Astrocyte of the cerebellum (primary cell): ENCODE measurements around the gene FLT1.

Experiments
- DNase-seq: peaks from one replicate; pipeline ENCODE4 v3.0.0-alpha.2; 2011; ENCODE audit warnings: low read depth
- H3K4me3 ChIP-seq: 2 replicates; pipeline ENCODE4 v1.5.1; 2011; ENCODE audit warnings: mild to moderate bottlenecking, low read depth, low read length, moderate library complexity
- in situ Hi-C: cut with HindIII; loops from 2 replicates; pipeline ENCODE4 v1.10.0; 2017; ENCODE audit warnings: low sequenced_read_pairs
- TF ChIP-seq, protein P1 (sequence below): IDR thresholded peaks from 2 replicates; pipeline ENCODE4 v1.5.1; 2012; ENCODE audit warnings: low read length, low read depth, moderate library complexity, mild to moderate bottlenecking; ENCODE audit errors: missing control alignments

Gene FLT1

DNA sequence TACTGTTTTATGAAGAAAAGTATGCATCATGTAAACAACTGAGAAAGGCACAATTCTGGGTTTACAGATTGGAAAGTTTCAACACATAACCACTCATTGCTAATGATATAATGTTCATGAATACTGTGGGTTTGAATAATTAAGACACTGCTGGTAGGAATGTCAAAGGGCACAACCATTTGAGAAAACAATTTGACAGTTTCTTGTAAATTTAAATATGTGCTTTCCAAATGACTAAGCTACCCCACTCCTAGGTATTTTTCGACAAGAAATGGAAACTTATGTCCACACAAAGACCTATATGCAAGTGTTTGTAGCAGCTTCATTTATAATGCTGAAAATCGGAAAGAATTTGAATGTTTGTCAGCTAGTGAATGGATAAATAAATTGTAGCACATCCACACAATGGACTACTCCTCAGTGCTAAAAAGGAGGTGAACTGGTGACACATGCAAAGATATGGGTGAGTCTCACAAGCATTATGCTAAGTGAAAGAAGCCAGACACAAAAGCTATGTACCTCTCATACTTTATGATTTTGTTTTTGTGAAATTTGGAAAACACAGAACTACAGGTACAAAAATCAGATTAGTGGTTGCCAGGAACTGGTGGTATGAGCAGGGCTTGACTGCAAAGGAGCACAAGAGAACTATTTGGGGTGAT is 44.8 kb upstream of the FLT1 start:
- in situ Hi-C loops: no loop called here
- DNase-seq: no peak
- H3K4me3 ChIP-seq: no peak overlapping the region
- TF ChIP-seq, protein P1, sequence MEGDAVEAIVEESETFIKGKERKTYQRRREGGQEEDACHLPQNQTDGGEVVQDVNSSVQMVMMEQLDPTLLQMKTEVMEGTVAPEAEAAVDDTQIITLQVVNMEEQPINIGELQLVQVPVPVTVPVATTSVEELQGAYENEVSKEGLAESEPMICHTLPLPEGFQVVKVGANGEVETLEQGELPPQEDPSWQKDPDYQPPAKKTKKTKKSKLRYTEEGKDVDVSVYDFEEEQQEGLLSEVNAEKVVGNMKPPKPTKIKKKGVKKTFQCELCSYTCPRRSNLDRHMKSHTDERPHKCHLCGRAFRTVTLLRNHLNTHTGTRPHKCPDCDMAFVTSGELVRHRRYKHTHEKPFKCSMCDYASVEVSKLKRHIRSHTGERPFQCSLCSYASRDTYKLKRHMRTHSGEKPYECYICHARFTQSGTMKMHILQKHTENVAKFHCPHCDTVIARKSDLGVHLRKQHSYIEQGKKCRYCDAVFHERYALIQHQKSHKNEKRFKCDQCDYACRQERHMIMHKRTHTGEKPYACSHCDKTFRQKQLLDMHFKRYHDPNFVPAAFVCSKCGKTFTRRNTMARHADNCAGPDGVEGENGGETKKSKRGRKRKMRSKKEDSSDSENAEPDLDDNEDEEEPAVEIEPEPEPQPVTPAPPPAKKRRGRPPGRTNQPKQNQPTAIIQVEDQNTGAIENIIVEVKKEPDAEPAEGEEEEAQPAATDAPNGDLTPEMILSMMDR: no peak

DNA sequence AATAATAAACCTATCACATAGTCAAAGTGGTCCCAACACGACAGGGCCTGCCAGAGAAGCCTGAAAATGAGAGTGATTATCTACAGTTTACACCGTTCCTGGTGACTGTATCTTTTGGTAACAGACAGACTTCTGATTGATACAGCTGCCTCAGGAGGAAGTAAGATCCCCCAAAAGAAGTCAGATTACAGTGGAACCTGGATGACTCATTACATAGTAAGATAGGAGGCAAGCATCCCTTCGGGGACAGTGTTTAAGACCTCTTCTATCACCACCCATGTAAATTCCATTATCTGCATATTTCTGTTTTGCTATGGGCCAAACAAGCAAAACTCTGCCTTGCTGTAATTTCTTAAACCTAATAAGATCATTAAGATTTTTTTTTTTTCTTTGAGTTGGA is 44.0 kb upstream of the FLT1 start:
- TF ChIP-seq, protein P1: no peak
- no peak overlapping the region for H3K4me3 ChIP-seq
- in situ Hi-C loops: no loop called here
- no peak for DNase-seq

GRCh38 chr13:28537171-28537570 is 42.2 kb upstream of the FLT1 start:
- DNase-seq: no peak
- TF ChIP-seq, protein P1: no peak
- no peak overlapping the region for H3K4me3 ChIP-seq
- in situ Hi-C loops: no loop called here

DNA sequence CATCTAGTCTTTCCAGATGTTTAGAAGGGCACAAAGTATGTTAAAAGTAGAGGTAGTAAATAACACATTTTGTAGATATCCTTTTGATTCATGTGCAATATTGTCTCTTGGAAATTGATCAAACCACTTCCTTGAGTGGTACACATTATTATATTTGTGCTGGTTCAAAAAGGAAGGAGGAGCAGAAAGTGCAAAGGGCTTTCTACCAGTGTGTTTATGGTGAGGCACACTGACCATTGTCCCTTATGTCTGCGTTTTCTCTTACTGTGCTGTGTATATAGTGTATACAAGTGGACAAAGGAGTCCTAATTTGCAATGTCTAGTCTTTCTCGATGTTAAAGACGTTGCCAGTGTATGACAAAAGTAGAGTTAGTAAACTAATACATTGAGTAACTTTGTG is 41.4 kb upstream of the FLT1 start:
- in situ Hi-C loops: no loop called here
- DNase-seq: no peak
- no peak overlapping the region for H3K4me3 ChIP-seq
- TF ChIP-seq, protein P1: no peak

DNA sequence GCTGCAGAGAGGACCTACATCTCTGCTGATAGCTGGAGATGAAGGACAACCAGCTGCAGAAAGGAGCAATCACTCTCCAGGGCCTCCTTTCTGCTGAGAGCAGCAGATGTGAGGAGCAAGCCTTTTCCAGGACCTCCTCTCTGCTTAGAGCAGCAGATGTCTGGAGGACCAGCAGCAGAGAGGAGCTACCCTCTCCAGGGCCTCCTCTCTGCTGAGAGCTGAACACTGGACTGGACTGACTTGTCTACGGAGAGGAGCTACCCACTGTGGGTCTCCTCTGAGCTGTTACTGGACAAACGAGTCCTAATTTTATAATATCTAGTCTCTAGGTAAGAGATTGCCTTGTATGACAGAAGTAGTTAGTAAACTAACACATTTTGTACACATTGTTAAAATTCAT is 40.8 kb upstream of the FLT1 start:
- in situ Hi-C loops: no loop called here

GRCh38 chr13:28534801-28535200 is 39.9 kb upstream of the FLT1 start:
- no peak for DNase-seq
- TF ChIP-seq, protein P1: no peak
- in situ Hi-C loops: no loop called here
- no peak overlapping the region for H3K4me3 ChIP-seq

More for the DNA sequence above, 40.8 kb upstream of the FLT1 start:
- TF ChIP-seq, protein P1: no peak
- H3K4me3 ChIP-seq: no peak overlapping the region
- no peak for DNase-seq
